Measurements from ENCODE around the gene PRKCG. TPM values are rescaled to one million over a fixed set of nuclear protein-coding genes. Genes with fewer than 3 reads are reported as not detected.

The PRKCG gene
- polyA plus RNA-seq, 1 experiment: 0.09 TPM

- Histone ChIP-seq H3K27ac (ENCODE audit: low read depth, low read length) (peak overlapping the region; percentile 95), H3K4me3 (ENCODE audit: low read depth, low read length) (peak overlapping the region; percentile 63), H3K9me3 (ENCODE audit: control insufficient read depth, insufficient read depth, low read length) (no peaks in the 10 kb centered on the region; the same call in 1 of the 2 replicates), H3K27me3 (ENCODE audit: control insufficient read depth, insufficient read depth, low read length) (no peaks in the 10 kb centered on the region)
- POLR2A ChIA-PET: interaction anchor here (0.6 kb wide), 1 partner anchor 1221 kb away, joined by 3 read pairs; no protein-coding TSS in a partner anchor
- DNase-seq (ENCODE audit: low read depth, low spot score): no peak
- CTCF ChIA-PET: interaction anchor here (0.5 to 1.4 kb wide), 6 partner anchors 13 to 165 kb away, joined by 3 to 5 read pairs (median 4); no protein-coding TSS in a partner anchor
- TF ChIP-seq, protein P1, sequence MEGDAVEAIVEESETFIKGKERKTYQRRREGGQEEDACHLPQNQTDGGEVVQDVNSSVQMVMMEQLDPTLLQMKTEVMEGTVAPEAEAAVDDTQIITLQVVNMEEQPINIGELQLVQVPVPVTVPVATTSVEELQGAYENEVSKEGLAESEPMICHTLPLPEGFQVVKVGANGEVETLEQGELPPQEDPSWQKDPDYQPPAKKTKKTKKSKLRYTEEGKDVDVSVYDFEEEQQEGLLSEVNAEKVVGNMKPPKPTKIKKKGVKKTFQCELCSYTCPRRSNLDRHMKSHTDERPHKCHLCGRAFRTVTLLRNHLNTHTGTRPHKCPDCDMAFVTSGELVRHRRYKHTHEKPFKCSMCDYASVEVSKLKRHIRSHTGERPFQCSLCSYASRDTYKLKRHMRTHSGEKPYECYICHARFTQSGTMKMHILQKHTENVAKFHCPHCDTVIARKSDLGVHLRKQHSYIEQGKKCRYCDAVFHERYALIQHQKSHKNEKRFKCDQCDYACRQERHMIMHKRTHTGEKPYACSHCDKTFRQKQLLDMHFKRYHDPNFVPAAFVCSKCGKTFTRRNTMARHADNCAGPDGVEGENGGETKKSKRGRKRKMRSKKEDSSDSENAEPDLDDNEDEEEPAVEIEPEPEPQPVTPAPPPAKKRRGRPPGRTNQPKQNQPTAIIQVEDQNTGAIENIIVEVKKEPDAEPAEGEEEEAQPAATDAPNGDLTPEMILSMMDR (IDR thresholded peaks at IDR 0.05; ENCODE audit: low read depth, low read length): no peak
Measured at GRCh38 chr19:53865918-53866864, 15.8 kb upstream of the PRKCG start.

- peak overlapping the region; percentile 95 for H3K27ac ChIP-seq (ENCODE audit: low read depth, low read length)
- ChIA-PET CTCF (interaction anchor here (0.5 to 2.1 kb wide), 4 partner anchors 16 to 163 kb away, joined by 3 to 11 read pairs (median 4); no protein-coding TSS in a partner anchor), POLR2A (interaction anchor here (0.6 to 2.0 kb wide), 6 partner anchors 10 to 1220 kb away, joined by 3 to 10 read pairs (median 4); partner anchors contain the start of genes CNOT3, PRPF31 and TFPT)
- H3K9me3 ChIP-seq (ENCODE audit: control insufficient read depth, insufficient read depth, low read length): no peaks in the 10 kb centered on the region; the same call in 1 of the 2 replicates
- H3K27me3 ChIP-seq (ENCODE audit: control insufficient read depth, insufficient read depth, low read length): no peaks in the 10 kb centered on the region
- TF ChIP-seq, protein P1 (IDR thresholded peaks at IDR 0.05; ENCODE audit: low read depth, low read length): no peak
- no peak for DNase-seq (ENCODE audit: low read depth, low spot score)
- H3K4me3 ChIP-seq (ENCODE audit: low read depth, low read length): peak overlapping the region; percentile 63
Measured at GRCh38 chr19:53866865-53867224, 15.2 kb upstream of the PRKCG start.

- POLR2A ChIA-PET: interaction anchor here (0.5 to 2.0 kb wide), 11 partner anchors 9 to 443 kb away, joined by 3 to 10 read pairs (median 3); partner anchors contain the start of genes CNOT3, PRPF31 and TFPT
- peak within 1 kb of the TSS; percentile 97 for H3K27ac ChIP-seq (ENCODE audit: low read depth, low read length)
- CTCF ChIA-PET: interaction anchor here (0.7 to 2.1 kb wide), 4 partner anchors 75 to 164 kb away, joined by 3 to 11 read pairs (median 4); no protein-coding TSS in a partner anchor
- TF ChIP-seq, protein P1 (IDR thresholded peaks at IDR 0.05; ENCODE audit: low read depth, low read length): no peak
- DNase-seq (ENCODE audit: low read depth, low spot score): peak; percentile 96
- no peaks in the 10 kb centered on the region; the same call in 1 of the 2 replicates for H3K9me3 ChIP-seq (ENCODE audit: control insufficient read depth, insufficient read depth, low read length)
- peak within 1 kb of the TSS; percentile 93 for H3K4me3 ChIP-seq (ENCODE audit: low read depth, low read length)
- no peaks in the 10 kb centered on the region for H3K27me3 ChIP-seq (ENCODE audit: control insufficient read depth, insufficient read depth, low read length)
Measured at GRCh38 chr19:53867225-53868090, 14.5 kb upstream of the PRKCG start, which contains the start of gene MYADM. Gene MYADM, plus strand, starts transcription at chr19:53867883. Its CDS starts 5,647 bp downstream, at chr19:53873530.

- Histone ChIP-seq H3K27me3 (ENCODE audit: control insufficient read depth, insufficient read depth, low read length) (no peaks in the 10 kb centered on the region), H3K27ac (ENCODE audit: low read depth, low read length) (peak overlapping the region; percentile 97), H3K9me3 (ENCODE audit: control insufficient read depth, insufficient read depth, low read length) (no peaks in the 10 kb centered on the region; the same call in 1 of the 2 replicates), H3K4me3 (ENCODE audit: low read depth, low read length) (peak overlapping the region; percentile 93)
- ChIA-PET CTCF (interaction anchor here (0.6 to 2.1 kb wide), 5 partner anchors 76 to 581 kb away, joined by 3 to 11 read pairs (median 3); partner anchors contain the start of gene LENG8), POLR2A (interaction anchor here (0.5 to 2.0 kb wide), 13 partner anchors 8 to 444 kb away, joined by 3 to 10 read pairs (median 3); partner anchors contain the start of genes CNOT3, PRPF31 and TFPT)
- TF ChIP-seq, protein P1 (IDR thresholded peaks at IDR 0.05; ENCODE audit: low read depth, low read length): no peak
- no peak for DNase-seq (ENCODE audit: low read depth, low spot score)
Measured at GRCh38 chr19:53868091-53868891, 13.7 kb upstream of the PRKCG start.

Data from AG04450 (cell line).